Brain microvascular endothelial cell (primary cell): Measurements from ENCODE around the gene BCL2L2.
A peak's percentile ranks its signal among the peaks of the same experiment; 100 is the strongest.

Source experiments
- DNase-seq: peaks from one replicate; pipeline ENCODE4 v3.0.0-alpha.2; 2020
- H3K27ac ChIP-seq: fragments of 250-450 bp; sonication (Bioruptor Pico); 2 replicates; pipeline ENCODE4 v1.5.1; 2020; ENCODE audit warnings: mild to moderate bottlenecking, moderate library complexity
- H3K27me3 ChIP-seq: fragments of 250-450 bp; sonication (Bioruptor Pico); replicated peaks from 2 replicates; pipeline ENCODE4 v1.5.1; 2020; ENCODE audit warnings: mild to moderate bottlenecking
- H3K36me3 ChIP-seq: fragments of 250-450 bp; sonication (Bioruptor Pico); replicated peaks from 2 replicates; pipeline ENCODE4 v1.5.1; 2020; ENCODE audit warnings: mild to moderate bottlenecking
- H3K4me3 ChIP-seq: 2 replicates; pipeline ENCODE4 v1.5.1; 2011; ENCODE audit warnings: low read depth, mild to moderate bottlenecking, control low read depth, low read length, moderate library complexity
- in situ Hi-C: cut with HindIII; loops from 2 replicates; pipeline ENCODE4 v1.10.0; 2017; ENCODE audit warnings: low sequenced_read_pairs, low pct_ligation_motif_present
- TF ChIP-seq, protein P1 (sequence below): IDR thresholded peaks from 2 replicates; pipeline ENCODE4 v1.5.1; 2011; ENCODE audit warnings: low read depth, mild to moderate bottlenecking, moderate library complexity, low read length, control low read depth, inconsistent platforms; ENCODE audit errors: missing control alignments

The BCL2L2 gene

DNA sequence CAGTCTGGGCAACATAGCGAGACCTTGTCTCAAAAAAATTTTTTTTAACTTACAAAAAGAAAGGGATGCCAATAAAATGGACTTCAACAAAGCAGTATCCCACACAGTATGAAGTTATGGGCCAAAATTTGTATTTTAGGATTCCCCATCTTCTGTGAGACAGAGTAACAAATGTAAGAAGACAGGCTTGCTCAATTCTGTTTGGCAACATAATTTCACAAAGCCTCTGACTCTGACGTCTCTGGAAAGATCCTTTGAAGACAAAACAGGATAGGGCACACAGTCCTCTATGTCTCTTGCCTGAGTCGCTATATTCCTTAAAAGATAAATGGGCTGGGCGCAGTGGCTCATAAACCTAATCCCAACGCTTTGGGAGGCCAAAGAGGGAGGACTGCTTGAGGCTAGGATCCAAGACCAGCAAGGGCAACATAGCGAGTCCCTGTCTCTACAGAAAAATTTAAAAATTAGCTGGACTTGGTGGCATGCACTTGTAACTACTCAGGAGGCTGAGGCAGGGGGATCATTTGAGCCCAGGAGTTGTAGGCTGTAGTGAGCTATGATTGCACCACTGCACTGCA, 19.6 kb upstream of the BCL2L2 start:
- Histone ChIP-seq H3K36me3 (no peaks in the 10 kb centered on the region), H3K27ac (no peak overlapping the region), H3K27me3 (no peaks in the 10 kb centered on the region), H3K4me3 (peak overlapping the region; percentile 83)
- DNase-seq = no peak
- TF ChIP-seq, protein P1, sequence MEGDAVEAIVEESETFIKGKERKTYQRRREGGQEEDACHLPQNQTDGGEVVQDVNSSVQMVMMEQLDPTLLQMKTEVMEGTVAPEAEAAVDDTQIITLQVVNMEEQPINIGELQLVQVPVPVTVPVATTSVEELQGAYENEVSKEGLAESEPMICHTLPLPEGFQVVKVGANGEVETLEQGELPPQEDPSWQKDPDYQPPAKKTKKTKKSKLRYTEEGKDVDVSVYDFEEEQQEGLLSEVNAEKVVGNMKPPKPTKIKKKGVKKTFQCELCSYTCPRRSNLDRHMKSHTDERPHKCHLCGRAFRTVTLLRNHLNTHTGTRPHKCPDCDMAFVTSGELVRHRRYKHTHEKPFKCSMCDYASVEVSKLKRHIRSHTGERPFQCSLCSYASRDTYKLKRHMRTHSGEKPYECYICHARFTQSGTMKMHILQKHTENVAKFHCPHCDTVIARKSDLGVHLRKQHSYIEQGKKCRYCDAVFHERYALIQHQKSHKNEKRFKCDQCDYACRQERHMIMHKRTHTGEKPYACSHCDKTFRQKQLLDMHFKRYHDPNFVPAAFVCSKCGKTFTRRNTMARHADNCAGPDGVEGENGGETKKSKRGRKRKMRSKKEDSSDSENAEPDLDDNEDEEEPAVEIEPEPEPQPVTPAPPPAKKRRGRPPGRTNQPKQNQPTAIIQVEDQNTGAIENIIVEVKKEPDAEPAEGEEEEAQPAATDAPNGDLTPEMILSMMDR = no peak
- in situ Hi-C loops = no loop called here

DNA sequence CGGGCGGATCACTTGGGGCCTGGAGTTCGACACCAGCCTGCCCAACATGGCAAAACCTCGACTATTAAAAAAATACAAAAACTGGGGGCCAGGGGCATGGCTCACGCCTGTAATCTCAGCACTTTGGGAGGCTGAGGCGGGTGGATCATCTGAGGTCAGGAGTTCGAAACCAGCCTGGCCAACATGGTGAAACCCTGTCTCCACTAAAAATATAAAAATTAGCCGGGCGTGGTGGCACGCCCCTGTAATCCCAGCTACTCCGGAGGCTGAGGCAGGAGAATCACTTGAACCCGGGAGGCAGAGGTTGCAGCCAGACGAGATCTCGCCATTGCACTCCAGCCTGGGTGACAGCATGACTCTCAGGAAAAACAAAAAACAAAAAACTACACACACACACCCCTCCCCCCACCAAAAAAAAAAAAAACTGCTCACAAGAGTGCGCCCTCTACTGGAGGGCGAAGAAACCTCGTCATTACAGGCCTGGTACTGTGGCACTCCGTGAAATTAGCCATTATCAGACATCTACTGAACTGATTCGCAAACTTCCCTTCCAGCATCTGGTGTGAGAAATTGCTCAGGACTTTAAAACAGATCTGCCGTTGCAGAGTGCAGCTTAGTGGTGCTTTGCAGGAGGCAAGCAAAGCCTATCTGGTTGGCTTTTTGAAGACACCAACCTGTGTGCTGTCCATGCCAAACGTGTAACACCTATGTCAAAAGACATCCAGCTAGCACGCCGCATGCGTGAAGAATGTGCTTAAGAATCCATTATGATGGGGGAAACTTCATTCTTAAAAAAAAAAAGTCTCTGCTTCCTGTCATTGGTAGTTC, 11.7 kb upstream of the BCL2L2 start:
- DNase-seq = peak; percentile 14
- Histone ChIP-seq H3K27me3 (no peaks in the 10 kb centered on the region), H3K4me3 (no peak overlapping the region), H3K27ac (no peak overlapping the region), H3K36me3 (no peaks in the 10 kb centered on the region)
- in situ Hi-C loops = no loop called here
- TF ChIP-seq, protein P1 = peak; percentile 93

DNA sequence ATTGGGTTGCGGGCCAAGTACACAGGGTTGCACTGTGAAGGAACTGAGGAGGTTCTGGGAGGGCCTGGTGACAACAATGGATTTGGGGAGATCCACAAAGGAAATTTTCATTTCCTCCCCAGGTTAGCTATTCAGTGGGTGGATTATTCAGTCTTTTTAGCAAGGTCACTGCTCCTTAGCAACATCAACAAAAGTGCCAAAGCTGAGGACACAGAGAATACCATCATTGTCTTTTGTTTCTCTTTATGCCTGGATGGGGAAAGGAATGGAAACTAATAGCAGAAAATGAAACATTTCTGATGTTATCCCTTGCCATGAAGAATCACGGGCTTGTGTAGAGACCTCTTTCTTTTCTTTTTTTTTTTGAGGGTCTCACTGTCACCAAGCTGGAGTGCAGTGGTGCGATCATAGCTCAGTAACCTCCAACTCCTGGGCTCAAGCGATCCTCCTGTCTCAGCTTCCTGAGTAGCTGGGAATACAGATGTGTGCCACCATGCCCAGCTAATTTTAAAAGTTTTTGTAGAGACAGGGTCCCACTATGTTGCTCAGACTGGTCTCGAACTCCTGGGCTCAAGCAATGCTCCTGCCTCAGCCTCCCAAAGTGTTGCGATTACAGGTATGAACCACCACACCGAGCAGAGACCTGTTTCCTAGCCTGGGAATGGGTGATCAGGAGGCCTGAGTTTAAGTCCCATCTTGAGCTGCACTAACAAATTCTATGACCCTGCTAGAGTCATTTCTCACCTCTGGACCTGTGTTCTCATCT, 10.4 kb upstream of the BCL2L2 start:
- Histone ChIP-seq H3K4me3 (no peak overlapping the region), H3K27me3 (no peaks in the 10 kb centered on the region), H3K27ac (no peak overlapping the region), H3K36me3 (no peaks in the 10 kb centered on the region)
- TF ChIP-seq, protein P1 = no peak
- in situ Hi-C loops = no loop called here
- DNase-seq = no peak

DNA sequence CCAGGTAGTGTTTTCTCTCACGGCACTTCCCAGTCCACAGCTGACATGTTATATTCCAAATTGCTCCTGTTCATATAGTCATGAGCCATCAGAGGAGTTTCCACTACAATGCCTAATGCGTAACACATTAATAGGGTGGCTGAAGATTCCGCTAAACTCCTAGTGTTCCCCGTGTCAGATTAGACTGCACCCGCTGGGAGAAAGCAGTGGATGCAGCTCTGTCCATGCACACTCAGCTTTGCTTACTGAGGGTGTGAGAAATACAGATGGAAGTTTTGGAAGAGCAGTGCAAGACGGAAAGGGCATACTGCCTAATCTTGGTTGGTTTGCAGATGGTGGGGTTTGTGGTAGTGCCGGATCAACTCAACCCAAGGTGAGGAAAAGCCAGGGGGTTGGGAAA, 9.5 kb upstream of the BCL2L2 start:
- DNase-seq = no peak
- TF ChIP-seq, protein P1 = no peak
- in situ Hi-C loops = no loop called here

DNA sequence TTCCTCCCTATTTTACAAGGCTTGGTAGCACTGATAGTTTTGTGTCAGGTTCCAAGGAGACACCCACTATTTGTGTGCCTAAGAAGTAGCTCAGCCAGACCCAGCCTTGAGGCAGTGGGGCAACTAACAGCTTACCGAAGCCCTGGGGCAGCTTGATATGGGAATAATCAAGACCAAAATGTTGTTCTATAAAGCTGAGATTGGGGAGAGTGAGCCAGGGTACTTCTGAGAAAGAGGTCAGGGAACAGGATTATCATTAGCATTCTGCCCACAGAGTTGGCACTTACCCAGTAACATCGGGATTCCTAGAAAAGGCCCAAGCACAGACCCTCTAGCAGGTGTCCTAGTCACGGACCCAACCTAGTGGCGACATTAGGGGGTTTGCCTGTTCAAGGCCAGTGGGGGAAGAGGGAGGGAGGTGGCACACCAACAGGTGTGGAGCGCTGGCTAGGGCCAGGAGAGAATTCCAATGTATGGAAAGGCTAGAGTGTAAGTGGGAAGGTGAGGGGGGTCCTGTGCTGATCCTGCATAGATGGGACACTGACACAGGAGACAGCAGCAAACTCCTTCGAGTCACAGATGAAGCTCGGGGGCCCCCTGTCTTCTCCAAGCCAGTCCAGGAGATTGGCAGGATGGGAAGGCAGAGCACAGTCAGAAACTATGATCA, 8.9 kb upstream of the BCL2L2 start:
- Histone ChIP-seq H3K36me3 (no peaks in the 10 kb centered on the region), H3K27ac (no peak overlapping the region), H3K27me3 (no peaks in the 10 kb centered on the region), H3K4me3 (no peak overlapping the region)
- DNase-seq = no peak
- TF ChIP-seq, protein P1 = no peak
- in situ Hi-C loops = no loop called here

More for the DNA sequence above, 9.5 kb upstream of the BCL2L2 start:
- Histone ChIP-seq H3K4me3 (no peak overlapping the region), H3K36me3 (no peaks in the 10 kb centered on the region), H3K27ac (no peak overlapping the region), H3K27me3 (no peaks in the 10 kb centered on the region)
